GM12892 (cell line): ENCODE results near the gene IFIH1.

Experiments used
- POLR2A ChIP-seq: IDR thresholded peaks from 2 replicates; pipeline ENCODE4 v1.6.1; 2011; ENCODE audit warnings: low read depth, low read length, control low read depth
- TAF1 ChIP-seq: IDR thresholded peaks from 2 replicates; pipeline ENCODE4 v1.6.1; 2011; ENCODE audit warnings: low read depth, mild to moderate bottlenecking, control low read depth, low read length, borderline replicate concordance

- TF ChIP-seq POLR2A (no peak), TAF1 (no peak)
Observed at GRCh38 chr2:162219426-162219825, 99.1 kb downstream of the IFIH1 start.
